Measurements from ENCODE around the gene TYMS. TPM values are rescaled to one million over a fixed set of nuclear protein-coding genes. Genes with fewer than 3 reads are reported as not detected.

Gene TYMS
- total RNA-seq, 1 donor from 2014 or later = 61.7 TPM

- peaks cover 12% of the 10 kb centered on the region for H3K4me1 Mint-ChIP-seq (ENCODE audit: unreplicated experiment)
- TF ChIP-seq CTCF (IDR thresholded peaks at IDR 0.05; ENCODE audit: unreplicated experiment) = no peak
- H3K27me3 Mint-ChIP-seq (ENCODE audit: unreplicated experiment) = peaks cover 2% of the 10 kb centered on the region
- H3K36me3 Mint-ChIP-seq (ENCODE audit: low read depth, unreplicated experiment) = peaks cover 21% of the 10 kb centered on the region
- H3K27ac Mint-ChIP-seq (ENCODE audit: unreplicated experiment) = peak overlapping the region; percentile 52
- peak overlapping the region; percentile 8 for H3K4me3 Mint-ChIP-seq (ENCODE audit: unreplicated experiment)
- DNase-seq (ENCODE audit: low spot score) = no peak
- no peaks in the 10 kb centered on the region for H3K9me3 Mint-ChIP-seq (ENCODE audit: unreplicated experiment)
These were observed 49.0 kb downstream of the TYMS start for GRCh38 chr18:706405-706804.

GRCh38 chr18:708096-708495 is 50.6 kb downstream of the TYMS start:
- Mint-ChIP-seq H3K4me3 (ENCODE audit: unreplicated experiment) (no peak overlapping the region), H3K27ac (ENCODE audit: unreplicated experiment) (no peak overlapping the region), H3K27me3 (ENCODE audit: unreplicated experiment) (peaks cover 8% of the 10 kb centered on the region), H3K9me3 (ENCODE audit: unreplicated experiment) (no peaks in the 10 kb centered on the region), H3K36me3 (ENCODE audit: low read depth, unreplicated experiment) (peaks cover 17% of the 10 kb centered on the region), H3K4me1 (ENCODE audit: unreplicated experiment) (peaks cover 13% of the 10 kb centered on the region)
- no peak for TF ChIP-seq CTCF (IDR thresholded peaks at IDR 0.05; ENCODE audit: unreplicated experiment)
- no peak for DNase-seq (ENCODE audit: low spot score)

- no peak for DNase-seq (ENCODE audit: low spot score)
- H3K27me3 Mint-ChIP-seq (ENCODE audit: unreplicated experiment) = peaks cover 8% of the 10 kb centered on the region
- peaks cover 12% of the 10 kb centered on the region for H3K36me3 Mint-ChIP-seq (ENCODE audit: low read depth, unreplicated experiment)
- H3K9me3 Mint-ChIP-seq (ENCODE audit: unreplicated experiment) = no peaks in the 10 kb centered on the region
- peaks cover 13% of the 10 kb centered on the region for H3K4me1 Mint-ChIP-seq (ENCODE audit: unreplicated experiment)
- no peak for TF ChIP-seq CTCF (IDR thresholded peaks at IDR 0.05; ENCODE audit: unreplicated experiment)
- H3K27ac Mint-ChIP-seq (ENCODE audit: unreplicated experiment) = no peak overlapping the region
- peak overlapping the region; percentile 63 for H3K4me3 Mint-ChIP-seq (ENCODE audit: unreplicated experiment)
These were observed 52.3 kb downstream of the TYMS start for GRCh38 chr18:709771-710170.

GRCh38 chr18:710418-711300 is 53.2 kb downstream of the TYMS start:
- no peak overlapping the region for H3K27ac Mint-ChIP-seq (ENCODE audit: unreplicated experiment)
- peak overlapping the region; percentile 89 for H3K4me3 Mint-ChIP-seq (ENCODE audit: unreplicated experiment)
- no peaks in the 10 kb centered on the region for H3K9me3 Mint-ChIP-seq (ENCODE audit: unreplicated experiment)
- DNase-seq (ENCODE audit: low spot score) = no peak
- H3K36me3 Mint-ChIP-seq (ENCODE audit: low read depth, unreplicated experiment) = peaks cover 14% of the 10 kb centered on the region
- H3K27me3 Mint-ChIP-seq (ENCODE audit: unreplicated experiment) = peaks cover 8% of the 10 kb centered on the region
- no peak for TF ChIP-seq CTCF (IDR thresholded peaks at IDR 0.05; ENCODE audit: unreplicated experiment)
- peaks cover 13% of the 10 kb centered on the region for H3K4me1 Mint-ChIP-seq (ENCODE audit: unreplicated experiment)

- DNase-seq (ENCODE audit: low spot score) = no peak
- H3K27me3 Mint-ChIP-seq (ENCODE audit: unreplicated experiment) = peaks cover 8% of the 10 kb centered on the region
- H3K4me1 Mint-ChIP-seq (ENCODE audit: unreplicated experiment) = peaks cover 13% of the 10 kb centered on the region
- no peak for TF ChIP-seq CTCF (IDR thresholded peaks at IDR 0.05; ENCODE audit: unreplicated experiment)
- H3K27ac Mint-ChIP-seq (ENCODE audit: unreplicated experiment) = peak overlapping the region; percentile 77
- peak overlapping the region; percentile 89 for H3K4me3 Mint-ChIP-seq (ENCODE audit: unreplicated experiment)
- no peaks in the 10 kb centered on the region for H3K9me3 Mint-ChIP-seq (ENCODE audit: unreplicated experiment)
- peaks cover 10% of the 10 kb centered on the region for H3K36me3 Mint-ChIP-seq (ENCODE audit: low read depth, unreplicated experiment)
These were observed 53.8 kb downstream of the TYMS start for GRCh38 chr18:711310-711656.

Data from endothelial cell (in vitro differentiated cells).